ENCODE data around the gene NPR3. TPM values are rescaled to one million over a fixed set of nuclear protein-coding genes. Genes with fewer than 3 reads are reported as not detected.
A peak's percentile ranks its signal among the peaks of the same experiment; 100 is the strongest.

NPR3 gene
- total and polyA plus RNA-seq, 2 of the 8 experiments (the other 6 are each of a cell fraction or from before 2014, with no cell fraction given), result not detected

DNA sequence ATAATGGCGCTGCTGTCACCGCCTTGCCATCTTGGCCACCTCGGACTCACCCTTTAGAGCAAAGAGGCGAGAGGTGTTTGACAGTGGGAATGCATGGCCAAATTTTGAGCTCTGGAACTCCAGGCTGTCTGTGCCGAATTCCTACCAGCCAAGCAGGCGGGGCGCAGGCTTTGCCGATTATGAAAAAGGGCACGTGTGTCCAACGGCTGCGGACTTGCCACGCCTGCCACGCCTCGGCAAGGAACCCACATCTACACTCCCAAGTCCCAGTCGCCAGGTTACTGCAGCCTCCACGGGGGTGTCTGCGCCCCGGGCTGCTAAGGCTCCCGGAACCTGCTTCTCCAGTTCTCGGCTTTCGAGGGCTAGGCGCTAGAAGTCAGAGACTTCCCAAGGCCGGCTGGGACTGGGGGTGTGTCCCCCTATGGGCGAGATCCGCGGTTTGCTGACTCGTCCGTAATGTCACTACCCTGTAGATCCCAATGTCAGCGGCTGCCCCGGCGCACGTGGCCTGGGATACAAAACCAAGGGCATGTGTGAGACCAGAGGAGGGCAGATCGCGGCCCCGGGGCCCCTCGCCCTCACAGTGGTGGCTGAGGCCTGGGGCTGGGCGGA is 2.8 kb downstream of the NPR3 start:
- H3K23me2 ChIP-seq (ENCODE audit: low read depth, low read length), result peaks cover 23% of the 10 kb centered on the region
- peak overlapping the region; percentile 84 to 95 for H3K4me2 ChIP-seq (ENCODE audit: insufficient read depth in 1 of 2, low read depth in 2 of 2, low read length in 2 of 2)
- no peak overlapping the region for H2BK20ac ChIP-seq (ENCODE audit: low read length)
- no peak for FAIRE-seq
- no peak overlapping the region; the same call in 1 of the 2 replicates for H4K8ac ChIP-seq (ENCODE audit: extremely low read depth, insufficient read depth, low read length)
- H3K9ac ChIP-seq (replicated peaks in 1 of 4; ENCODE audit: extremely low read depth in 1 of 4, low read depth in 3 of 4, low read length in 3 of 4), result no peak overlapping the region
- no peak overlapping the region for H3K4ac ChIP-seq (replicated peaks; ENCODE audit: insufficient read length, low read depth, low read length)
- no peak overlapping the region for H2BK12ac ChIP-seq (ENCODE audit: low read depth, low read length)
- no peak overlapping the region for H3K56ac ChIP-seq (replicated peaks; ENCODE audit: insufficient read length, low read depth, low read length)
- H2BK120ac ChIP-seq (replicated peaks; ENCODE audit: low read depth, low read length), result no peak overlapping the region
- H3K4me1 ChIP-seq (replicated peaks in 1 of 4; ENCODE audit: control insufficient read depth in 3 of 4, insufficient read depth in 4 of 4, low read length in 3 of 4), result peaks cover 0 to 27% (median 12%) of the 10 kb centered on the region in 4 experiments; a peak in 5 of 7 replicates
- H3K79me2 ChIP-seq (ENCODE audit: control insufficient read depth in 1 of 2, insufficient read depth in 2 of 2, low read length in 2 of 2), result no peaks in the 10 kb centered on the region
- peak in 1 of 2 experiments; percentile 86 for DNase-seq (ENCODE audit: low read depth in 1 of 2, low spot score in 2 of 2)
- H4K20me1 ChIP-seq (replicated peaks in 1 of 2; ENCODE audit: control insufficient read depth in 1 of 2, insufficient read depth in 2 of 2, low read length in 2 of 2), result peaks cover 4 to 12% of the 10 kb centered on the region in 2 experiments
- no peak overlapping the region for H4K91ac ChIP-seq (replicated peaks; ENCODE audit: insufficient read length, low read length)
- ChIA-PET CTCF (ENCODE audit: partially characterized antibody) (interaction anchor here (0.6 to 2.7 kb wide), 7 partner anchors 28 to 675 kb away, joined by 3 to 15 read pairs (median 3); no protein-coding TSS in a partner anchor), POLR2A (ENCODE audit: partially characterized antibody) (no interaction called here)
- H3K79me1 ChIP-seq (ENCODE audit: low read depth, low read length), result no peaks in the 10 kb centered on the region
- peaks cover 0 to 5% (median 0%) of the 10 kb centered on the region in 4 experiments; a peak in 1 of 8 replicates for H3K36me3 ChIP-seq (ENCODE audit: control insufficient read depth in 2 of 4, insufficient read depth in 4 of 4, low read length in 3 of 4)
- H2BK5ac ChIP-seq (ENCODE audit: low read depth, low read length), result no peak overlapping the region
- H4K5ac ChIP-seq (ENCODE audit: insufficient read length, low read depth, low read length), result no peak overlapping the region
- no peak overlapping the region for H3K14ac ChIP-seq (ENCODE audit: insufficient read length)
- peaks cover 49 to 69% (median 62%) of the 10 kb centered on the region in 4 experiments for H3K27me3 ChIP-seq (replicated peaks in 1 of 4; ENCODE audit: control insufficient read depth in 3 of 4, extremely low read depth in 1 of 4, insufficient read depth in 3 of 4, low read length in 3 of 4)
- H3K23ac ChIP-seq (ENCODE audit: insufficient read length), result no peak overlapping the region
- peak overlapping the region; percentile 26 to 55 (median 33); a peak in 7 of 8 replicates for H3K4me3 ChIP-seq (ENCODE audit: extremely low read depth in 1 of 4, insufficient read depth in 2 of 4, low read depth in 3 of 4, low read length in 4 of 4)
- no peak overlapping the region for H3K18ac ChIP-seq (ENCODE audit: extremely low read depth, low read length)
- H2BK15ac ChIP-seq (ENCODE audit: low read length), result no peak overlapping the region
- no peaks in the 10 kb centered on the region for H3K9me3 ChIP-seq (ENCODE audit: insufficient read depth in 2 of 2, low read depth in 1 of 2, low read length in 1 of 2)
- H2AK5ac ChIP-seq (ENCODE audit: low read depth, low read length), result no peak overlapping the region
- 3% methylated on average over 37 of the region's 37 CpGs; no CpG with 5 or more reads in 1 of the 2 experiments for WGBS, 2 experiments (ENCODE audit: extremely low coverage in 1 of 2, insufficient coverage in 1 of 2, insufficient read length in 1 of 2, insufficient replicate concordance in 2 of 2, low coverage in 1 of 2, low lambda C conversion rate in 2 of 2, missing lambda C conversion rate in 1 of 2)
- no peak overlapping the region for H3K27ac ChIP-seq (ENCODE audit: low read depth, low read length)
- no peak overlapping the region for H2AFZ ChIP-seq (ENCODE audit: low read length)
- TF ChIP-seq TCF12 (IDR thresholded peaks at IDR 0.05; ENCODE audit: low read depth, low read length) (no peak), GTF2F1 (IDR thresholded peaks at IDR 0.05; ENCODE audit: borderline replicate concordance, low read depth, low read length) (no peak), SIX5 (IDR thresholded peaks at IDR 0.05; ENCODE audit: low read depth, low read length) (no peak), KDM1A (IDR thresholded peaks at IDR 0.05; ENCODE audit: borderline replicate concordance, low read length) (no peak), NRF1 (IDR thresholded peaks at IDR 0.05; ENCODE audit: low read depth, low read length) (no peak), SAP30 (IDR thresholded peaks at IDR 0.05; ENCODE audit: insufficient read depth, insufficient replicate concordance, low read length) (no peak), JUN (IDR thresholded peaks at IDR 0.05; ENCODE audit: low read depth, low read length) (no peak), NANOG (IDR thresholded peaks at IDR 0.05; ENCODE audit: insufficient read depth, low read depth, low read length, poor library complexity, severe bottlenecking) (no peak), RBBP5 (IDR thresholded peaks at IDR 0.05; ENCODE audit: borderline replicate concordance, low read depth, low read length) (no peak), HDAC6 (IDR thresholded peaks at IDR 0.05; ENCODE audit: low read depth, low read length) (no peak), CEBPB (IDR thresholded peaks at IDR 0.05; ENCODE audit: low read depth, low read length) (no peak), SIN3A (conservative IDR thresholded peaks at IDR 0.05 in 1 of 2, IDR thresholded peaks at IDR 0.05 in 1 of 2; ENCODE audit: low read depth in 1 of 2, low read length in 2 of 2) (peak; percentile 94), CBX8 (IDR thresholded peaks at IDR 0.05; ENCODE audit: borderline replicate concordance, low read depth, low read length) (no peak)

Data from H1 (cell line).